Stimulated activated CD8-positive, alpha-beta memory T cell treated with anti-CD3 and anti-CD28 coated beads, Interleukin-7, amount 100 ng/mL, for 48 hours (primary cell): ENCODE data around the gene MAT2A.
"Not testable (repeated sequence)": the region's sequence is repeated elsewhere in the genome, so short reads cannot be mapped to it uniquely, and the experiment has no call there.

ENCODE experiments used
- DNase-seq, 2 donors: peaks; one replicate each; pipeline ENCODE4 v3.0.0-alpha.2; 2020; ENCODE audit warnings: low read depth in 1 of 2; ENCODE audit errors: extremely low read depth in 1 of 2

The MAT2A gene

DNA sequence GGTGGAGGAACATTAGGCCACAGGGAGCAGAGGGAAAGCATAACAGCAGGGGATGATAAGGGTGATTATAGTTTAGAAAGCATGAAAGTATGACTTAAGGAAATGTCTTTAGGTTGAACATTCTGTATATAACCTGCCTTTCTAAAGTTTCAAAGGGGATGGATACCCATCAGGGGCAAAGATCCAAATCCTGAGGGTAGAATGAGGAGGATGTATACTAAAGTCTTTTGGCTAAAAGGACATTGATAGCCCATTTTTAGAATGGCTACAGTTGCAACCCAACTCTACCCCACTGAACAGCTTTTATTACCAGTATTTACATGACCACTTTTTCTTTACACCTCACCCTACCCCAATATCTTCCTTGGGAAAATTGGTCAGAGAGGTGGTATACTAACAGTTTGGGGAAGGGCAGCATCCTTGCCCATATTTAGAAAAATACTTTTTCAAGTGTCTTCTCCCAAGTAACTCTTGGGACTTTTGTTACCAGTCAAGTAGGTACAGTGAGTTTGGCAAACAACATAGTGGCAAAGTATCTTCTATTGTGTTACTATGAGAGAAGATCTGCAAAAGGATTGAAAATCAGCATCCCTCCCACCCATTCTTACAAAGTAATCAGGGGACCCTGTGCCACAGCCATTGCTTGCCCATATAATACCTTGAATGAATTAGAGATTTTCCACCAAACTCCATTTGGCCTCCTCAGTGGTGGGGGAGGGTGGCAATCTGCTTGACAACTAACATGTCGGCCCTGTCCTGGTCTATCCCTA lies 8.3 kb downstream of the MAT2A start:
- DNase-seq, result no peak

GRCh38 chr2:85547859-85548607 lies 9.1 kb downstream of the MAT2A start:
- DNase-seq, result no peak

DNA sequence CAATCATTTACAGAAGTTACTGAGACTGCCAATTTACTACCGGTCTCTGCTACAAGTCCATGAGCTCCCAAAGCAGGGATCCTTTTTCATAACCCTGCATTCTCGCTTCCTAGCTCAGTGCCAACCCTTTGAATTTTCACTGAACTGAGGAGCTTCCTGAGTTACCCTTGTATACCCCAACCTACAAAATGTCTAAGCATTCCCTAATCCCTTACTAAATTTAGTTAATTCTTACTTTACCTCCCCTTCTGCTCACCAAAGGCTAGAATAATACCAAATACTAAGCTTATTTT lies 9.6 kb downstream of the MAT2A start:
- DNase-seq, result no peak

GRCh38 chr2:85549095-85549494 lies 10.1 kb downstream of the MAT2A start:
- DNase-seq, result no peak

DNA sequence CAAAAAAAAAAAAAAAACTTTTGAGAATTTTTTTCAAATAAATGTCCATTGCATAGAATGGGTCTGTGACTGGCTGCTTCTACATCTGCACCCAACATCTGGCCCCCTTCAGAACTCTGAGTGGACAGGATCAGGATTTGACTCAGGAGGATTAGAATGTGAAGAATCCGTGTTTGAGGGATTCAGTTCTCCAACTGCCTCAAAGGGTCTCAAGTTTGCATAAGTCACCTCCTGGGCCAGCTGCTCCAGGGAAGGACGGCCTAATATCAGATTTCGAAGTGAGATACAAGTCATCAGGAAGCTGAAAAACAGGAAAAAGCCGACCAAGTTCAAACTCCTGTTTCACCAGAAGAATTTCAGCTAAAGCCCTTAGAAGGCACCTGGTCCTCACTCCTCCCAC lies 10.9 kb downstream of the MAT2A start:
- no peak for DNase-seq

DNA sequence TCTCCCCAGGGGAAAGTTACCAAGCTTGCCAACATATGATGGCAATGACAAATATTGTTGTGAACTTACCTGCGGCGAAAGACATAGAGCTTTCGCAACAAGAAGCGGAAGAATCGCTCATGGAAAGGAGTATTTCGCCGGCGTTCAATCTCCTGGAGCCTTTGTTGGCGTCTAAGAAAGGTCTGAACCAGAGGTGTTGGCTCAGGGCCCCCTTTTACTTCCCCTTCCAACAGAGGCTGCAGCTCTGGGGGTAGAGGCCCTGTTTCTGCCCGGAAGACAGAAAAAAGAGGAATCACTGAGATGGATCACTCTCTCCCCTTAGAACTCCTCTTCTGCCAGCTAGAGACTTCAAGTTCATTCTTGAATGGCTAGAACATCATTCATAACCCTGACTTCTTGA lies 11.5 kb downstream of the MAT2A start:
- DNase-seq, result no peak

GRCh38 chr2:85551698-85552678 lies 13.0 kb downstream of the MAT2A start:
- DNase-seq, result peak in 1 of 2 donors; percentile 70

GRCh38 chr2:85553184-85553583 lies 14.2 kb downstream of the MAT2A start:
- DNase-seq, result no peak

DNA sequence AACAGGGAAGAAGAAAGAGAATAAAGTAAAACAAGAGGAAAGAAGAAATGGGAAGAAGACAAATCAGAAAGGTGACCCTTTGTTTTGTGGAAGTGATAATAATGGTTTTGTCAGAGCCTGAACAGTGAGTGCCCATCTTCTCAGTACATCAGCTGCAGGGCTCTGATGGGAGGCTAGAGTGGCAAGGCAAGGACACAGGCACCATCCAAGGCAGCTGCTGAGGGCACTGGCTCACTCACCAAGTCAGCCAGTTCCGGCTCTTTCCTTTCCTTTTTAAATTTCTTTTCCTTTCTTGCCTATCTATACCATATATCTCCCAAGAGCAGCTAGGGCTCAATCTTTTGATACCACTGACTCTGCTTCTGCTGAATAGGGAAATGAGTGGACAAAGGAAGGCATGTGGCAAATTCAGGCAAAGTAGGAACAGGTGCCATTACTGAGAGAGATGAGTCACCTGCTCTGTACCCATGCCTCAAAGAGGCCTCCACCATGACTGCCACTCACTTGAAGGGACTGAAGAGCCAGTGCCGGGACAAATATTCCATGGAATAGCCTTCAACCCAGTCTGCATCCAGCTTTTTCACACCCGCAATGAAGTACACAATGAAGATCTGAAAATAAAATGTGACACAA lies 16.1 kb downstream of the MAT2A start:
- DNase-seq, result no peak

- no peak for DNase-seq
These were observed 18.2 kb downstream of the MAT2A start for GRCh38 chr2:85557130-85557529.

DNA sequence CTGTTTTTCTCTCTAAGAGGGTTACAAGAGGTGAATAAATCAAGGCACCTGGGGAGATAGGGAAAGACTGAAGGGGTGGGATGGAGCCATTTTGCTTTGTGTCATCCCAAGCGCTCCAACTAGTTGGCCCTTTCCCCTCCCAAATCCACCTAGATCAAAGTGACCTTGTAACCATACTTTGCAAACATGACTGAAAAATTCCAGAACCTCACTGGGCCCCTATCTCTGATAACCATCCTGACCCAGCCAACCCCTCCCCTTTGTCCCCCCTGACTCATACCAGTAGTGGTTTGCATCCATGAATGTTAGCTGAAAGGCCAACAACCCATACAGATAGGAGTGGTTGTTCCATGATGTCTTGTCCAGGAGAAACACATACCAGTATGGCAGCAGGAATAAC lies 19.2 kb downstream of the MAT2A start:
- no peak for DNase-seq

- not testable (repeated sequence) for DNase-seq
These were observed 21.4 kb downstream of the MAT2A start for GRCh38 chr2:85560403-85560726.

DNA sequence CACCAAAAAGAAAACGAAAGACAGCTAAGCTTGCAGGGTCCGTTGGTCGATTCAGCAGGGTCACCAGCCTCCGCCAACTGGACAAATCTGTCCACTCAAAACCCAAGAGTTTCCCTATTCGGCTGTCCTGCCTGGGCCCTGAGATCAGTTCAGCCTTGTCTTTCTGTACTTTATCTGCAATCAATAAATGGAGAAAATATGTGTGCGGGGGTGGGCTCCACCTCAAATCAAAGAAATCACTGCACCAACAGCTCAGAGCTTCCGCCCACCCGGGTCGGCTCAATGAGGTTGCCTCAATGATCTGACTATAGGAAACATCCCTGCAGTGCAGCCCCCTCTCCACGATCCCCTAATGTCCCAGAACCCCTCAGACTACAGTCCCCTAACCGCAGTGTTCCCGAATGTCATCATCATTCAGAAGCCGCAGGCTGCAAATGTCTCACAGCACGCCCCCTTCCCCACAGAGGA lies 21.9 kb downstream of the MAT2A start:
- DNase-seq, result peak in 1 of 2 donors; percentile 42

GRCh38 chr2:85561280-85562212 lies 22.6 kb downstream of the MAT2A start, which contains the start of gene GGCX:
Gene GGCX (minus strand): TSS chr2:85561493. CDS start chr2:85561428, 65 bp downstream.
- DNase-seq, result peak; percentile 92

GRCh38 chr2:85564144-85564563 lies 25.2 kb downstream of the MAT2A start:
- DNase-seq, result no peak

- DNase-seq, result no peak
These were observed 27.3 kb downstream of the MAT2A start for GRCh38 chr2:85566265-85566664.

DNA sequence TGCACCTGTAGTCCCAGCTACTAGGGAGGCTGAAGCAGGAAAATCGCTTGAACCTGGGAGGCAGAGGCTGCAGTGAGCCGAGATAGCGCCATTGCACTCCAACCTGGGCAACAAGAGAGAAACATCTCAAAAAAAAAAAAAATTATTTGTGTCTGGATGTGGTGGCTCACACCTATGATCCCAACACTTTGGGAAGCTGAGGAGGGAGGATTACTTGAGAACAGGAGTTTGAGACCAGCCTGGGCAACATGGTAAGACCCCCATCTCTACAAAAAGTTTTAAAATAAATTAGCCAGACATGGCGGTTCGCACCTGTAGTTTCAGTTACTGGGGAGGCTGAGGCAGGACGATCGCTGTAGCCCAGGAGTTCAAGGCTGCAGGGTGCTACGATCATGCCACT lies 36.8 kb downstream of the MAT2A start:
- DNase-seq, result no peak

- DNase-seq, result no peak
These were observed 38.1 kb downstream of the MAT2A start for GRCh38 chr2:85577063-85577385.

DNA sequence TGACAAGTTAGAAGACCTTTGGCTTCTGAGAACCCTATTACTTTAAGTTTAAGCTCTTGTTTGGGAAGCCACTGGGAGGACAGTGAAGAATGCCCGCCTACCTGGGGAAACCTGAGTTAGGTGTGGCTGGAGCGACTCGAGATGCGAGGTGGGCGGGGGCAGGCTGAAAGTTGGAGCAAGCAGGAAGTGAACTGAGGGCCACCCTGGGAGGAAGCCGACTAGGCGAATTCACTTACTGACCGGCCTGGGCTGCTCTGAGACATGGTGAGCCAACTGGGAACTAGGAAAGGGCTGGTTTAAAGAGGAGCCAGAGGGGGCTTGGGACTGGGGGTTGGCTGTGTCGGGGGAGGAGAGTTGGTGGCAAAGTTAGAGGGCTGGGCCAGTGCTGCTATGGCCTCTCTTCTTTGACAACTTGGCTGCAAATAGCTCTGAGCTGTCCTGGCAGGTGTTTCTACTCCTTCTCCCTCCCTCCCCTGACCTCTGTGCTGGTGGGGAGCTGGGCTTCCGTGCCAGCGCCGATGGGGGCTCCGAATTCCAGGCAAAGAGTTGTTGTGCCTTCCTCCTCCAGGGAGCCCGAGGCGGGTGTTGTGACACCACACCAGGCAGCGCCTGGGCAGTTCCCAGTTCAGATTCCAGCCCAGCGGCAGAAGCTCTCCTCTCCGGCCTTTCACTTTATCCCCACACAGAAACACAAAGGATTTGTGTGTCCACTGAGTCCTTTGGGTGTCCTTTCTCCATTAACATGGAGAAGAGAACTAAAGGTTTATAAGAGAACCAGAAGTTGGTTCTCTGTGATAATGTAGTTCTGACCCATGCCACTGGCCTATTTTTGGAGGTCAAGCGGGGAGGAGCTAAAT lies 38.6 kb downstream of the MAT2A start, which contains the start of gene VAMP8:
TSS of gene VAMP8 (plus strand) at position 201 of the 857 bp plus-strand sequence. CDS start at position 262, 61 bp downstream.
- peak; percentile 25 to 59 for DNase-seq
